ENCODE data around the gene TRAPPC2L. TPM values are rescaled to one million over a fixed set of nuclear protein-coding genes. Genes with fewer than 3 reads are reported as not detected.

The TRAPPC2L gene
- polyA plus RNA-seq, 2 donors = 42.8 to 44.1 TPM

GRCh38 chr16:88901718-88902337 lies 44.9 kb downstream of the TRAPPC2L start:
- Histone ChIP-seq H3K27me3 (ENCODE audit: control insufficient read depth in 1 of 2, insufficient read depth in 2 of 2, low read length in 2 of 2) (no peaks in the 10 kb centered on the region), H3K4me1 (ENCODE audit: control insufficient read depth in 2 of 2, insufficient read depth in 2 of 2, low read length in 1 of 2) (peaks cover 0 to 2% of the 10 kb centered on the region in 2 donors), H3K36me3 (ENCODE audit: control insufficient read depth in 2 of 2, insufficient read depth in 2 of 2, low read length in 1 of 2) (no peaks in the 10 kb centered on the region), H3K27ac (ENCODE audit: low read depth in 2 of 2, low read length in 1 of 2) (no peak overlapping the region), H3K9me3 (ENCODE audit: control insufficient read depth in 2 of 2, insufficient read depth in 1 of 2, low read depth in 1 of 2, low read length in 1 of 2) (no peaks in the 10 kb centered on the region), H3K4me3 (ENCODE audit: low read depth in 1 of 2, low read length in 2 of 2) (no peak overlapping the region)
- WGBS, 2 donors = 83 to 84% methylated on average over 21 to 26 of the region's 26 CpGs

DNA sequence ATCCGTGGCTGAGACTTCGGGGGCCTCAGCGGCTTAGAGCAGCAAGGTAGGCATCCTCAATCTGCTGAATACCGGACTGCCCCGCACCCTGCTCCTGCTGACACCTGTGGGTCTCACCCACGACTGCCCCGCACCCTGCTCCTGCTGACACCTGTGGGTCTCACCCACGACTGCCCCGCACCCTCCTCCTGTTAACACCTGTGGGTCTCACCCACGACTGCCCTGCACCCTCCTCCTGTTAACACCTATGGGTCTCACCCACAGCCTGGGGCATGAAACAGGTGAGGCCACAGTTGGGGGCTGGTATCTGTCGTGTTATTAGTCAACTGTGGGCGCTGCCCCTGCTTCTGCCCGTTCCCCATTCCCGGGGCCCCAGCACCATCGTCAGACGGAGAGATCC lies 45.8 kb downstream of the TRAPPC2L start:
- no peaks in the 10 kb centered on the region for H3K36me3 ChIP-seq (ENCODE audit: control insufficient read depth in 2 of 2, insufficient read depth in 2 of 2, low read length in 1 of 2)
- H3K4me3 ChIP-seq (ENCODE audit: low read depth in 1 of 2, low read length in 2 of 2) = no peak overlapping the region
- no peaks in the 10 kb centered on the region for H3K27me3 ChIP-seq (ENCODE audit: control insufficient read depth in 1 of 2, insufficient read depth in 2 of 2, low read length in 2 of 2)
- 60 to 64% methylated on average over 15 to 16 of the region's 16 CpGs for WGBS, 2 donors
- H3K9me3 ChIP-seq (ENCODE audit: control insufficient read depth in 2 of 2, insufficient read depth in 1 of 2, low read depth in 1 of 2, low read length in 1 of 2) = no peaks in the 10 kb centered on the region
- H3K4me1 ChIP-seq (ENCODE audit: control insufficient read depth in 2 of 2, insufficient read depth in 2 of 2, low read length in 1 of 2) = peaks cover 0 to 6% of the 10 kb centered on the region in 2 donors
- no peak overlapping the region for H3K27ac ChIP-seq (ENCODE audit: low read depth in 2 of 2, low read length in 1 of 2)

GRCh38 chr16:88903267-88903666 lies 46.3 kb downstream of the TRAPPC2L start:
- no peaks in the 10 kb centered on the region for H3K27me3 ChIP-seq (ENCODE audit: control insufficient read depth in 1 of 2, insufficient read depth in 2 of 2, low read length in 2 of 2)
- no peak overlapping the region for H3K27ac ChIP-seq (ENCODE audit: low read depth in 2 of 2, low read length in 1 of 2)
- WGBS, 2 donors = 76 to 82% methylated on average over 9 to 14 of the region's 14 CpGs
- H3K36me3 ChIP-seq (ENCODE audit: control insufficient read depth in 2 of 2, insufficient read depth in 2 of 2, low read length in 1 of 2) = no peaks in the 10 kb centered on the region
- peaks cover 0 to 6% of the 10 kb centered on the region in 2 donors for H3K4me1 ChIP-seq (ENCODE audit: control insufficient read depth in 2 of 2, insufficient read depth in 2 of 2, low read length in 1 of 2)
- H3K9me3 ChIP-seq (ENCODE audit: control insufficient read depth in 2 of 2, insufficient read depth in 1 of 2, low read depth in 1 of 2, low read length in 1 of 2) = no peaks in the 10 kb centered on the region
- H3K4me3 ChIP-seq (ENCODE audit: low read depth in 1 of 2, low read length in 2 of 2) = no peak overlapping the region

GRCh38 chr16:88904676-88905365 lies 47.9 kb downstream of the TRAPPC2L start:
- peaks cover 2 to 9% of the 10 kb centered on the region in 2 donors for H3K4me1 ChIP-seq (ENCODE audit: control insufficient read depth in 2 of 2, insufficient read depth in 2 of 2, low read length in 1 of 2)
- 66 to 70% methylated on average over 20 to 21 of the region's 21 CpGs for WGBS, 2 donors
- no peaks in the 10 kb centered on the region for H3K9me3 ChIP-seq (ENCODE audit: control insufficient read depth in 2 of 2, insufficient read depth in 1 of 2, low read depth in 1 of 2, low read length in 1 of 2)
- H3K4me3 ChIP-seq (ENCODE audit: low read depth in 1 of 2, low read length in 2 of 2) = no peak overlapping the region
- no peaks in the 10 kb centered on the region for H3K36me3 ChIP-seq (ENCODE audit: control insufficient read depth in 2 of 2, insufficient read depth in 2 of 2, low read length in 1 of 2)
- no peak overlapping the region for H3K27ac ChIP-seq (ENCODE audit: low read depth in 2 of 2, low read length in 1 of 2)
- no peaks in the 10 kb centered on the region for H3K27me3 ChIP-seq (ENCODE audit: control insufficient read depth in 1 of 2, insufficient read depth in 2 of 2, low read length in 2 of 2)

DNA sequence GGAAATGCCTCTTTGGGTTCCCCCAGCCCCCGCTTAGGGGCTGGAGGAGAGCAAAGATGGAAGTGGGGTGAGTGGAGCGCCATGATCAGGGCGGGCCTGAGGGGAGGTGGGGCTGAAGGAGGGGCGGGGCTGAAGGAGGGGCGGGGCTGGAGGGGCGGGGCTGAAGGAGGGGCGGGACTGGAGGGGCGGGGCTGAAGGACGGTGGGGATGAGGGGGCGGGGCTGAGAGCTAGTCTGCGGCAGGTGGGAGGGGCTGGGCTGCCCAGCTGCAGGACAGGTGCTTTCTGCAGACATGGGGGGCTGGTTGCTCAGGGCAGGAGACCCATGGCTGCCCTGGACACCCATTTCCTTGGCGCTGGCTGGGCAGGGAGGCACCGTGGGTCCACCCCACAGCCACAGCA lies 48.6 kb downstream of the TRAPPC2L start:
- WGBS, 2 donors = 44 to 47% methylated on average over 7 to 12 of the region's 13 CpGs
- Histone ChIP-seq H3K36me3 (ENCODE audit: control insufficient read depth in 2 of 2, insufficient read depth in 2 of 2, low read length in 1 of 2) (no peaks in the 10 kb centered on the region), H3K27ac (ENCODE audit: low read depth in 2 of 2, low read length in 1 of 2) (no peak overlapping the region)

GRCh38 chr16:88906020-88906419 lies 49.1 kb downstream of the TRAPPC2L start:
- H3K36me3 ChIP-seq (ENCODE audit: control insufficient read depth in 2 of 2, insufficient read depth in 2 of 2, low read length in 1 of 2) = no peaks in the 10 kb centered on the region
- H3K4me3 ChIP-seq (ENCODE audit: low read depth in 1 of 2, low read length in 2 of 2) = no peak overlapping the region
- no peaks in the 10 kb centered on the region for H3K9me3 ChIP-seq (ENCODE audit: control insufficient read depth in 2 of 2, insufficient read depth in 1 of 2, low read depth in 1 of 2, low read length in 1 of 2)
- peaks cover 2 to 13% of the 10 kb centered on the region in 2 donors for H3K4me1 ChIP-seq (ENCODE audit: control insufficient read depth in 2 of 2, insufficient read depth in 2 of 2, low read length in 1 of 2)
- H3K27ac ChIP-seq (ENCODE audit: low read depth in 2 of 2, low read length in 1 of 2) = no peak overlapping the region
- no peaks in the 10 kb centered on the region for H3K27me3 ChIP-seq (ENCODE audit: control insufficient read depth in 1 of 2, insufficient read depth in 2 of 2, low read length in 2 of 2)
- WGBS, 2 donors = 86% methylated on average over 16 of the region's 16 CpGs

More for the DNA sequence above, 48.6 kb downstream of the TRAPPC2L start:
- H3K9me3 ChIP-seq (ENCODE audit: control insufficient read depth in 2 of 2, insufficient read depth in 1 of 2, low read depth in 1 of 2, low read length in 1 of 2) = no peaks in the 10 kb centered on the region
- H3K4me3 ChIP-seq (ENCODE audit: low read depth in 1 of 2, low read length in 2 of 2) = no peak overlapping the region
- H3K27me3 ChIP-seq (ENCODE audit: control insufficient read depth in 1 of 2, insufficient read depth in 2 of 2, low read length in 2 of 2) = no peaks in the 10 kb centered on the region
- H3K4me1 ChIP-seq (ENCODE audit: control insufficient read depth in 2 of 2, insufficient read depth in 2 of 2, low read length in 1 of 2) = peaks cover 2 to 13% of the 10 kb centered on the region in 2 donors

DNA sequence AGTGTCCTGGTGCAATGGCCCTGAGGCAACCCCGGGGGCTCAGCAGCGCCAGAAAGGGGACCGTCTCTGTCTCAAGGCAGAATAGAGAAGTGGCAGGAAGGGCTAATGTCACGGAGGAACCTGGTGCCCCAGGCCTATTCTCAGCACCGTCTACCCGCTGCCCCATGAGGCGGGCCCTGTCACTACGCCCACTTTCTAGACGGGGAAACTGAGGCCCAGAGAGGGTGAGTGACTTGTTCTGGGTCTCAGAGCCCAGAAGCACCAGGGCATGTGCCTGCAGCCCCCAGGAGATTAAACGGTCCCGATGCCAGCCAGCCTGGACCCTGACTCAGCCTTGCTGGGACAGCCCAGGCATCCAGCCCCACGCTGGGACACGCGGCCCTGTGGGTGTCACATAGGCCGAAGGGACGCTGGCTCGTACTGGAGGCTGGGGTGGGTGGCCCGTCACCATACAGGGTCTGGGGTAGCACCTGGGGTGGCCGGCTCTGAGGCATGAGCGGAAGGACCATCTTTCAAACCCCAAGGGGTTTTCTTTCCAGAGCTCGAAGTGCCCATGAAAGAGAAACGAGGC lies 49.7 kb downstream of the TRAPPC2L start:
- 82 to 84% methylated on average over 22 of the region's 22 CpGs for WGBS, 2 donors

GRCh38 chr16:88907768-88908167 lies 50.8 kb downstream of the TRAPPC2L start:
- H3K9me3 ChIP-seq (ENCODE audit: control insufficient read depth in 2 of 2, insufficient read depth in 1 of 2, low read depth in 1 of 2, low read length in 1 of 2) = no peaks in the 10 kb centered on the region
- H3K36me3 ChIP-seq (ENCODE audit: control insufficient read depth in 2 of 2, insufficient read depth in 2 of 2, low read length in 1 of 2) = no peaks in the 10 kb centered on the region
- H3K4me1 ChIP-seq (ENCODE audit: control insufficient read depth in 2 of 2, insufficient read depth in 2 of 2, low read length in 1 of 2) = peaks cover 2 to 13% of the 10 kb centered on the region in 2 donors
- H3K4me3 ChIP-seq (ENCODE audit: low read depth in 1 of 2, low read length in 2 of 2) = no peak overlapping the region
- WGBS, 2 donors = 46 to 71% methylated on average over 4 of the region's 4 CpGs
- H3K27me3 ChIP-seq (ENCODE audit: control insufficient read depth in 1 of 2, insufficient read depth in 2 of 2, low read length in 2 of 2) = no peaks in the 10 kb centered on the region
- H3K27ac ChIP-seq (ENCODE audit: low read depth in 2 of 2, low read length in 1 of 2) = no peak overlapping the region

More for the DNA sequence above, 49.7 kb downstream of the TRAPPC2L start:
- no peak overlapping the region for H3K27ac ChIP-seq (ENCODE audit: low read depth in 2 of 2, low read length in 1 of 2)
- no peak overlapping the region for H3K4me3 ChIP-seq (ENCODE audit: low read depth in 1 of 2, low read length in 2 of 2)
- no peaks in the 10 kb centered on the region for H3K36me3 ChIP-seq (ENCODE audit: control insufficient read depth in 2 of 2, insufficient read depth in 2 of 2, low read length in 1 of 2)
- H3K9me3 ChIP-seq (ENCODE audit: control insufficient read depth in 2 of 2, insufficient read depth in 1 of 2, low read depth in 1 of 2, low read length in 1 of 2) = no peaks in the 10 kb centered on the region
- H3K27me3 ChIP-seq (ENCODE audit: control insufficient read depth in 1 of 2, insufficient read depth in 2 of 2, low read length in 2 of 2) = no peaks in the 10 kb centered on the region
- peaks cover 2 to 13% of the 10 kb centered on the region in 2 donors for H3K4me1 ChIP-seq (ENCODE audit: control insufficient read depth in 2 of 2, insufficient read depth in 2 of 2, low read length in 1 of 2)

- no peak overlapping the region for H3K27ac ChIP-seq (ENCODE audit: low read depth in 2 of 2, low read length in 1 of 2)
- H3K4me3 ChIP-seq (ENCODE audit: low read depth in 1 of 2, low read length in 2 of 2) = no peak overlapping the region
- H3K9me3 ChIP-seq (ENCODE audit: control insufficient read depth in 2 of 2, insufficient read depth in 1 of 2, low read depth in 1 of 2, low read length in 1 of 2) = no peaks in the 10 kb centered on the region
- peaks cover 2 to 13% of the 10 kb centered on the region in 2 donors for H3K4me1 ChIP-seq (ENCODE audit: control insufficient read depth in 2 of 2, insufficient read depth in 2 of 2, low read length in 1 of 2)
- no peaks in the 10 kb centered on the region for H3K36me3 ChIP-seq (ENCODE audit: control insufficient read depth in 2 of 2, insufficient read depth in 2 of 2, low read length in 1 of 2)
- WGBS, 2 donors = 87% methylated on average over 17 of the region's 17 CpGs
- H3K27me3 ChIP-seq (ENCODE audit: control insufficient read depth in 1 of 2, insufficient read depth in 2 of 2, low read length in 2 of 2) = no peaks in the 10 kb centered on the region
Measured at GRCh38 chr16:88908307-88908706, 51.4 kb downstream of the TRAPPC2L start.

Measured in esophagus (tissue), 2 donors.